GM19395 (cell line): ENCODE data around the gene THRB.
"Not testable (repeated sequence)": the region's sequence is repeated elsewhere in the genome, so short reads cannot be mapped to it uniquely, and the experiment has no call there.

ENCODE experiments used
- ATAC-seq: cut with Tn5 transposase; IDR thresholded peaks from one replicate; pipeline ENCODE4 v1.9.1; 2021; ENCODE audit warnings: mild to moderate bottlenecking, moderate library complexity; ENCODE audit not compliant: unreplicated experiment

The THRB gene

DNA sequence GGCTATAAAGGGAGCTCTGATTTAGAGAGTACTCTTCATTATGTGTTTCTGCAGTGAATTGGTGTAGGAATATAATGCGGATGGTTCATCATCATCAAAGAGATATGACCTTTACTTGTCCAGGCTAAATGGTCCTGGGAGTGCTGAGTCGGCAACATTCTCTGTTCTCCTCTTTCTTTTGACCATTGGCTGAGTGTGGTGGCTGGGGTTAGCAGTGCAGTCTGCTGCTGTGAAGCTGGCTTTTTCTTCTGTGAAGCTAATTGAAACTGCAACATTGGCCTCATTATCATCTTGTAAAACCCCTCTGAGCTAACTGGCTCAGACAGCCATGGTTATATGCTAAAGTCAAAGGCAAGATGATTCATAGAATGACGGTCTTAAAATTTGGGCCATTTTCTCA is 83.8 kb downstream of the THRB start:
- no peak for ATAC-seq

DNA sequence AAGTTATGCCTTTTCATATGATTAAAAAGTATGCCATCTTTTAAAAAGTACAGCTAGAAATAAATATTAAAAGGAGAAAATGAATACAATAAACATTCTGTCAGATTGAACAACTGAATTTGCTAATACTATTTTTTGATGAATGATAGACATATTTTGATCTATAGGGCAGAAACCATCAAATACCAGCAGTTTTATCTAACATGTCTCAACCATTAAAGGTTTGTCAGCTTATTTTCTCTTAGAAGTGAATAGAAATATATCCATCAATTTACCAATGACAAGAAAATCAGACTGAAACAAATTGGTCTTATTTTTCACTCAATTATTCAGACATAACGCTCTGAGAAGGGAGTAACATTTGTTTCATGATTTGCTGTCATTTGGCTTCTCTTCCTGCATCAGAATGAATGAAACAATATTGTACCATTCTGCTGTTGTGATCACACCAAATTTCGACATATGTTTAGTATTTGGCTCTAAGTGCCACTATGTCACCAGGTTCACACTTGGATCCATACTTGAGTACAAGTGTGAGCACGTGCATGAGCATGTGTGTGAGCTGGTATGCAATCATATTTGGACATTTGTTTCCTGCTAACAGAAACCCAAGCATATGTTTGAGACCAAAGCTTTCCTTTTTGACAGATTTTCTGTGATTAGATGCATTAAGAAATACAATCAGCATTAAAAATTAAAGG is 86.5 kb downstream of the THRB start:
- no peak for ATAC-seq

DNA sequence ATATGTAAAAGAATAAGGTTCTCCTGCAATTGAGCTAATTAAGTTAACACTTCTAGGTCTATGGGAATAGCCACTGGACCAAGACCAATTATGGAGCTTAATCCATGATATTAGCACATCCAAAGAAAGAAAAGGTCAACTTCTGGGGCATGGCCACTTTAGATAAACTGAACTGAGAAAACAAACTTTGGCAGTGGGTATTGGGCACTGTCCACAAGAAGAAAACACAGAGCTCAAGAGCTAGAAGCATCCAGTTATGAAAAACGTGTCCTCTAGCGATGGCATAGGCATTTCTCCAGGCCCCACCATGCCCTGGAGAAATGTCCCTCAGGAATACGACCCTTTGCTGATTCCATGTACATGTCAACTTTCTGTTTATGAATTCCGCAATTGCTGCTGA is 87.8 kb downstream of the THRB start:
- no peak for ATAC-seq

DNA sequence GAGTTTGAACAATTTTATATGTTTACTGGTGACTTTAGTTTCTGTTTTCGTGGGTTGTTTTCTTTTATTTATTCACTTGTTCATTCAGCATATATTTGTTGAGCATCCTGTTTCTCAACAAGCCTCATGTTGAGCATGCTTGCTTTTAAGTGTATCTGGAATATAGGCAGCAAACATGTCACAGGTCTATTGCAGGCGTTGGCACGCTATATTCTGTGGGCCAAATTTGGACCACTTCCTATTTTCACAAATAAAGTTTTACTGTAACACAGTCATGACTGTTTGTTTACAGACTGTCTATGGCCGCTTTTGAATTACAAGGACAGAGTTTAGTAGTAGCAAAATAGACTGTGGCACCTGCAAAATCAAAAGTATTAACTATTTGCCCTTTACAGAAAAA is 89.6 kb downstream of the THRB start:
- ATAC-seq = no peak

DNA sequence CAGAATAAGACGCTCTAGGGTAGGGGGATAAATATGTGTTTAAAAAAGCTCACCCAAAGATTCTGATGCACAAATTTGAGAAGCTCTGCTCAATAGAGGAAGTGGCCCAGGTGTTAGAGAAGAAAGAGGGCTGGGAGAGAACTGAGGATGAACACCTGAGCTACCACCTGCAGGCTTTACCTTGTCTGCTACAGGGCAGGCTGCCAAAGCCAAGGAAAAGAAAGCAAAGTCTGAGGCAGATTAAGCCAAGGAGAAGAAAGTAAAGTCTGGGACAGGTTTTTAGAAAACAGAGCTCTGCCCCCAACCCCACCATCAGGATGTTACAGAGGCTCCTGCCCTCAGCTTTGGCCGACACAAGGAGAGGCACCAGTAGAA is 92.9 kb downstream of the THRB start:
- ATAC-seq = no peak

DNA sequence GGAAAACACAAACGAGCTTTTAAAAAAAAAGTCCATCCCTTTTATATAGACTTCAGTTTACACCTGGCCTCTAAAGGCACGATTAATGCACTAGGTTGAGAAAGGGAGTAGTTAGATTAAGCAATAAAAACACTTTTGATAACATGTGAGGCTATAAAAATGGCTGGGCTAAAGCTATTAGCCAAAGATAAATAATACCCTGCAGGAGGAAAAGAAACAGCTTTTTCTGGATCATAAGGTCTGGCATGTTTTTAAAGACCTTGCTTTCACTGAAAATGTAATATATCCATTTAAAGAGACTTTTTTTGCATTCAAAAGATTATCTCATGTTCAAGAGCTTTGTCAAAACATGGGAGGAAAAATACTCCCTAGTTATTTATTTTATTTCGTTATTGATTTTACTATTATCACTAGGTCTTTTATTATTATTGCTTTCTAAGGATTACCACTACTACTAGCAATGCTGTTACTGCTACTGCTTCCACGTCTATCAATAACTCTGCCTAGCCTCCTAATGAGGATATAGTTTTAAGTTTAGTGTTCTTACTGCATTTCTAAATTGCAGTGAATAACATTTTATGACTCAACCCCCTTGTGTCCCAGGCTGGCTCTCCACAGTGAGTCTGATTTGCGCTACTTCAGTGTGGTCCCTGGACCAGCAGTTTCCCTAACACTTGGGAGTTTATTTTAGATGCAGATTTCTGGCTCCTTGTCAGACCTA is 93.4 kb downstream of the THRB start:
- ATAC-seq = no peak

DNA sequence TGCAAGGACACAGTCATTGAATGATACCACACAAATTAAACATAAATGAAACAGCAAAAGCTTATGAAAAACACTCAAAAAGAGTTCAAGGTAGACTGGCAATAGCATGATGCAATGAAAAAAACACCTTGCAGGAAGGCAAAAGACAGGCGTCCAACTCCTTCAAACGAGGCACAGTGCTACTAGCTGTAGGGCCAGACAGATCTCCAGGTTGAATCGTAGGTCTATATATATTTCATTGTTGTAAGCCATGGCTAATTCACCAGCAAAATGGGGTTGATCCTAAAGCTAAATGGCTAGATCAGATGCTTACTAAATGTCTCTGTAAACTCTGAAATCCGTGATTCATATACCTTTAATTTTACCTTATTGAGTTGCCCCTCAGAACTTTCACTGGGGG is 94.2 kb downstream of the THRB start:
- ATAC-seq = no peak

DNA sequence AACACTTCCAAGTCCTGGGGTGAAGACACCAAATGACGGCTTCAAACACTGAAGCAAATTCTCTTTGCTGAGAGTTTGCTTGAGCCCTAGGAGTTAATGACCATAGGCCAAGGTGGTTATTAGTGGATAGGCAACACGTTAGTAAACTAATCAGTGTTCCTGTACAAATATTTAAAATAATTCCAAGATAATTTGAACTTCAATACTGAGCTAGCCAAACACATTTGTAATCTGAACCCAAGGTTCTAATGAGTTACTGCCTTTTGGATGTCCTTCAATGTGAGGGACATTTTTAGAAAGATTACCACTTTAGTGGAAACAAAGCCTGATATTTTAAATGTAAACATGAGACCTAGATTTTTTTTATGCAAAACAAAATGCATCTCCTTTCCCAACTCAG is 94.6 kb downstream of the THRB start:
- ATAC-seq = no peak

DNA sequence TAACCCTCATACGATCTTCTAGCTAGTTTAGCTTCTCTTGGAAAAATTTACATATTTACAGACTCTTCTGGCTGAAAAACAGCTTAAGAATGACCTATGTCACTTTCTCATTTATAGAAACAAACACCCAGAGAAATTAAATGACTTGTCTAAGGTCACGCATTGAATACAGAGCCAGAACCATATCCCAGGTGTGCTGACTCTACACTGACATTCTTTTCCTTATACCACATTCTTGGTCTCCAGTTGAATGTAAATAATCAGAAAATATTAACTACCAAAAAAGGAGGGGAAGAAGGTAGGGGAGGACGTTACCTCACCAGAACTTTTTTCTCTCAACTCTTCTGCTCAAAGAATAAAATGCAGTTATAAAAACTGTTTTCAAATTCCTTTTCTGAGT is 95.0 kb downstream of the THRB start:
- no peak for ATAC-seq

DNA sequence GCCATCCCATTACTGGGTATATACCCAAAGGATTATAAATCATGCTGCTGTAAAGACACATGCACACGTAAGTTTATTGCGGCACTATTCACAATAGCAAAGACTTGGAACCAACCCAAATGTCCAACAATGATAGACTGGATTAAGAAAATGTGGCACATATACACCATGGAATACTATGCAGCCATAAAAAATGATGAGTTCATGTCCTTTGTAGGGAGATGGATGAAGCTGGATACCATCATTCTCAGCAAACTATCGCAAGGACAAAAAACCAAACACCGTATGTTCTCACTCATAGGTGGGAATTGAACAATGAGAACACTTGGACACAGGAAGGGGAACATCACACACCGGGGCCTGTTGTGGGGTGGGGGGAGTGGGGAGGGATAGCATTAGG is 95.9 kb downstream of the THRB start:
- not testable (repeated sequence) for ATAC-seq

DNA sequence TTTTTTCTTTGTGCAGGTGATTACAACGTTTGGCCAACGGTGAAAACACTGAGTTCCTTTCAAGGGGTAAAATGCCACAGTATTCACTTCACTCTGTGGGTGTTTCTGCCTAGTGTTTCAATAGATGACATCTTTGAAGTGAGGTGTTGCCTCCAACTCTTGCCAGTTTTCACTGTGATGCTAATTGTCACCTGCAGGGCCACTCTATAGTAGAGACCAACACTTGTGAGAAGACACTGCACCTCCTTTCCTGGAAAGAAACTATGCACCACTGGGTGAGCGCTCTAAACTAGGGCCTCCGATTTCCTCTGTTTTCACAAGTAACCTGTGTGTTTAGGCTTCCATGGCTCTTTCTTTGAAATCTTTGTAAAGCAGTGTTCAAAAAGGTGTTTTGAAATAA is 98.3 kb downstream of the THRB start:
- ATAC-seq = no peak

DNA sequence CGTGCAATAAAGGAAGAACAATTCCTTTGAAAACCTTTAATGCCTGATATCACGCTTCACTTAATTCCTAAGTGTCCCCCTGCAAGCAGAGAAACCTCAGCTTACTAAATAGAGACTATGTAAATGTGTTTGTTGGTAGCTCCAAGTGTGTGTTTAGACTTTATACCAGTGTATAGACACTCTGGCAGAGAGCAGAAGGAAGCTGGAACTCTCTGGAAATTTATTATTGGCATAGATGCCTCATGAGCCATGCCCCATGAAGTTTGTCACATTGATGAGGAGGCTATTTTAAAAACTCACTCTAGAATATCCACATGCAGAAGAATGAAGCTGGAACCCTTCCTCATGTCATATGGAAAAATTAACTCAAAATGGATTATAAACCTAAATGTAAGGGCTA is 99.9 kb downstream of the THRB start:
- ATAC-seq = no peak

DNA sequence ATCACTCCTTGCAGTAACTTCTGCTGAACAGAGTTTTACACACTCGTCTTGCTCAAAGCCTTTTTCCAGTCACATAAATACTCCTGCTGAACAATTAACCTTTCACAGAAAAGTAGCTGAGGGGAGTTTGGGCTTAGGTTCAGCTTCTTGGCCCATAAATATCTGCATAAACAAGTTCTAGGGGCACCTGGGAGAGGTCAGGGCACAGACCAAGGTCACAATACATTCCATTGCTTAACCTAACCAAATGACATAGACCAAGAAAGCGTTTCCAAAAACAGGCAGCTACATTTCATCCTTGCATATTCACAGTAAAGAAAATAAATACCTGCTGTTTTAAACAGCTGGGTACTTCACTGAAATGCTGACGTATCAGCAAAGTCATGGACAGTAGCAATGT is 101.3 kb downstream of the THRB start:
- ATAC-seq = no peak

DNA sequence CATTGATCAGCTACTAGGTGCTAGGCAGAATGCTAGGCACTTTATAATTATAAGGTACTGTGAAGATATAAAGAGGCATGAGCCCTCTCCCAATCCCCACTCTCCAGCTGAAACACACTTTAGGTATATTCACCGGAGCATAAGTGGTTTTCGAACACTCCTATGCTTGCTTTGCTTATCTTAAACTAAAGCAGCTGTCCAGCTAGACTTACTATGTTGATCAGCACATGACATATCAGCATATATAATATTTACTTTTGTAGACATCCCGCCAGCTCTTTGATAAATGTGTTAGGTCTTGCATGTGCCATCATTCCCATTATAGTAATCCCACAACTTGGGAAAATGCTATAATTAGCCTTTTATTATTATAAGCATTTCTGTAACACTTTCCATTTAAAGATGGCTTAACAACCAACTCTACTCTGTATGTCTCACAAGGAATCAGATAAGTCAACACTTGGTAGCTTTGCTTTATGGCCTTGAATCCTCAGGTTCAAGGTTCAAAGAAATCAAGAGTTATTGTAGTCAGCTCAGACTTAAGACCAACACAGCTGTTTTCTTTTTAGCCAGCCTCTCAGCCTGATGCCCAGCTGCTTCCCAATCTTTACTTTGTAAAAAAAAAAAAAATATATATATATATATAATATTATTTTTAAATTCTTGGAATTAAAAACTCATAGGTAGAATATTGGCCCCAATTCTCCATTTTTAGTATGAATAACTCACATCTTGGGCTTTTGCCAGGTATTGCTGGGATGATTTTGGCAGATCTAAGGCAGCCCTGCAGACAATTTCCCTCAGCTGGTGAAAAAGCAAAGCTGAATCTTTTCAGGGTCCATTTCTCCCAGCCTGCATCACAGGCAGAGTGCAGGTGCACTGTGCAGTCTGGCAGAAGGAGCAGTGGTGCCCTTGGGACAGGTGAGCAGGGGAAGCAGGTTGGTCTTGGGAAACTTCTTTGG is 104.2 kb downstream of the THRB start:
- ATAC-seq = no peak

DNA sequence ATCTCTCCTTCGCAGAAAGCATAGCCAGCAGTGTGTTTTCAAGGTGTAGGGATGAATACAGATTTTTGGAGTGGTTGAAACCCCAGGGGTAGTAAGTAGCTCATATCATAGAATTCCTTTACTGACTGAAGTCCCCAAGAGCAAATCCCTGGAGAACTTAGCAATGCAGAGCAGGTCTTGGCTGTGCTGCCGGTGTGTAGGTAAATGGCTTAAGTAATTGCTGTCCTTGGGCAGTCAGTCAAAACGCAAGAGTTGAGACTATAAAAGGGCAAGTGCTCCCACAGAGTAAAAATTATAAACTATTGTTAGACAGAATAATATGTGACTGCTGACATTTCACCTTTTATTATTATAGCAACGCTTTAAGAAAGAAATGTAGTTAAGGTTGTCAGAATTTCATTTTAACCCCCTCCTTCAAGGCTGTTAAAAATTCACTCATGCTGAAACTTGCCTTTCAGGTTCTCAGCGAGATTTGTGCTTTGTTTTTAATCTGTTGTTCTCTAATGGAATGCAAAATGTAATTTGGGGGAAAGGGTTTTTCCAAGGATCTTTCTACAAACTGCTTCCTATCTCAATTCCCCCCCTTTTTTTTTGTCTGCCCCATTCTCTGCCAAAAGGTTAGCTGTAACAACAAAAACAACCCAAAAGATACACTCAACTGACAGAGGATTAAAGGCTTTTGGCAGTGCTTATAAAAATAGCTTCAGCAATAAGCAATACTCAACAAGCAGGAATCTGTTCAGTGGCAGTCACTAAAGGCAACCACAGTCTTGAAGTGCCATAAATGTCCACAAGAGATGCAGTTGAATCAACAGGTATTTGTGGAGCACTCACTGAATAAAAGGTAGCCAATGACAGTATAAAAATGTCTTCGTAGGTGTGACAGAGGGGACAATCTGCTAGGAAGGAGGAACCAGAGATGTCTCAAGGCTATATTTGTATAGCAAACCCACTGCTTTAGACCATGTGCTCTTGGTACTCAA is 105.3 kb downstream of the THRB start:
- ATAC-seq = no peak

DNA sequence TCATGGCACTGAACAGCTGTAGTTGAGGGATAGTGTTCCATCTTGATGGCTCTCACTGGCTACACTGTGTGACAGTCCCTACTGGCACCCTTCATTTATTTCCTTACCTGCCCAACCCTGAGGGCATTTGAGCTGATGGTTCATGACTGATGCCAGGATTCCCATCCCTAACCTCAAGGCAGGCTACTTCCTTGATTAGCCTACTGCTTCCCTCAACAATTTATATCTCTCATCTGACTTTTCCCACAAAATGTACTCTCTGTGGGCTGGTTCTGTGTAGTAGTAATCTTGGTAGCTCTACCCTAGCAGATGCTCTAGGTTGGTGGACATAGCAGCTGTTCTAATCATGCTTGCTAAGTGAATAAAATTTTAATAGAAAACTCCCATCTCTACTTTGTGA is 106.0 kb downstream of the THRB start:
- ATAC-seq = no peak

DNA sequence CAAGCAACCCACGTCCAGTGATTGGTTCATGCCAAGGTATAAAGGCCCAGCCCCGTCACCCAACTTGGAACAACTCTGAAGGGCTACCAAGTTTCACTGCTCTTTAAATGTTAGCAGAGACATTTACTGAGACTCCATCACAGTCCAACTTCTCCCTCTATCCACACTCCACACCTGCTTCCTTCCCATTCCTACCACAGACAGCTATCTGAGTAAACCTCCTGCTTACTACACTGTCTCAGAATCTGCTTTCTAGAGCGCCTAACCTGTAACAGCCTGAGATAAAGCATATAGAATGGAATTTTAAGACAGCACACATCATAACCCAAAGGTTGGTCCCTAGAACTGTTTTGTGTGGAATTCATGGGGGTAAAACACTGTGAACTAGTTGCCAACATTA is 106.5 kb downstream of the THRB start:
- no peak for ATAC-seq

DNA sequence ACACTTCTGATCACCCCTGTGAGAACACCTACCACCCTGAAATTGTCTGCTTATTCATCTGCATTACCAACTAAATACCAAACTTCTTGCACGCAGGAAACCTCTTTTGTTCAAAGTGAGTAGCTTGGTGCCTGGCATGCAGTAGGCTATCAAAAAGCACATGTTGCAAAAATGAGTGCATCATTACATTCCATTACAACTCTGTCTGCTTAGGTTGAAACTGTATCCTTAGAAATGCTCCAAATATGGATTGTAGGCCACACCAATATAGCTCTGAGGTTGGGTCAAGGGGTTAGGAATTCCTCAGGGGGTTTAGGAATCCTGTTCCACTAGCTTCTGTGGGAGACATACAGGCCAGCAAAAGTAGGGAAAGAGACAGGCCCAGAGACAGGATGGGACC is 107.2 kb downstream of the THRB start:
- ATAC-seq = no peak

DNA sequence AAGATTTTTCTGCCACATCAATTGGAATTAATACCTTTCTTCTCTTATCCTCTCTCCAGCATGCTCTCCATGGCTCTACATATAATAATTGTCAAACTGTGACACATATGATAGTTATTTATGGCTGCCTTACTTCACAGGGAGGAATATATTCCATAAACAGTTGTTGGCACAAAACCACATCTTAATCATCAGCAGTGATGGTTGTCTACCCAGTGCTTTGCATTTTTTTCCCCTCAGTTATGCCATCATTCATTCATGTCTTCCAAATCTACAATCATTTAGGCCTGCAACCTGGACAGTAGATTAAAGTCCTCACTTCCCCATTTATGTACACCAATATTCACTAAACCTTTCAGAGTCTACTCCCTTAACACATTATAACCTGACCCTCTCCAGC is 107.7 kb downstream of the THRB start:
- ATAC-seq = no peak

DNA sequence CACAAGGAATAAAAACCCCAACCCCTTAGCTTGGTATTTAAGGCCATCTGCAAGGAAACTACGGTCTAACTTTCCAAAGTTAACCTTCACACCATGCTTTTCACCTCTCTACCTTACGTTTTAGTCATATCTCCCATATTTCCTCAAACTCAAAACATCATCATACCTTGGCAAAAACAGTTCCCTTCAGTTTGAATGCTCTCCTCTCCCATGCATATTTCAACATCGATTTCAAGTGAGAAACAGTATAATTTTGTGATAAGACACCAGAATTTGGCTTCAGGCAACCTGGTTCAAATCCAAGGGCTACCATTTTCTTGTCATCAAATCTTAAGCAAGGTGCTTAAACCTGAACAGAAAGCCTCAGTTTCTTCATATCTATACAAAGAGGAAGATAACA is 108.2 kb downstream of the THRB start:
- no peak for ATAC-seq
